SK-N-MC (cell line): ENCODE measurements around the gene ALS2CL.
"Not testable (repeated sequence)": the region's sequence is repeated elsewhere in the genome, so short reads cannot be mapped to it uniquely, and the experiment has no call there.

ENCODE experiments used
- DNase-seq: peaks from one replicate; pipeline ENCODE4 v3.0.0-alpha.2; 2011; ENCODE audit warnings: low read depth, low spot score
- H3K27ac ChIP-seq: fragments of 200-600 bp; sonication (generic); 2 replicates; pipeline ENCODE4 v1.5.1; 2016; ENCODE audit warnings: mixed run types
- H3K36me3 ChIP-seq: fragments of 200-600 bp; sonication (generic); 2 replicates; pipeline ENCODE4 v1.6.1; 2017; ENCODE audit warnings: antibody characterized with exemption, low read length, mixed read lengths; ENCODE audit not compliant: insufficient read depth
- H3K4me3 ChIP-seq: fragments of 200-600 bp; sonication (generic); 2 replicates; pipeline ENCODE4 v1.5.1; 2016
- H3K9ac ChIP-seq: fragments of 200-600 bp; sonication (generic); 2 replicates; pipeline ENCODE4 v1.8.0; 2017; ENCODE audit warnings: mixed run types, mixed read lengths; ENCODE audit not compliant: insufficient read length
- H3K9me3 ChIP-seq: fragments of 200-600 bp; sonication (generic); 2 replicates; pipeline ENCODE4 v1.6.1; 2017; ENCODE audit warnings: low read depth, mild to moderate bottlenecking, antibody characterized with exemption, low read length, moderate library complexity, mixed read lengths
- EZH2 ChIP-seq: fragments of 200-600 bp; sonication (generic); IDR thresholded peaks from one replicate; pipeline ENCODE4 v1.6.1; 2017; ENCODE audit warnings: antibody characterized with exemption
- FOXP2 ChIP-seq: optimal IDR thresholded peaks from 2 replicates; pipeline ENCODE3; 2011; ENCODE audit warnings: mild to moderate bottlenecking, moderate library complexity; ENCODE audit not compliant: insufficient read depth; ENCODE audit errors: extremely low read length, control extremely low read depth
- POLR2AphosphoS5 ChIP-seq: IDR thresholded peaks from 2 replicates; pipeline ENCODE4 v1.6.1; 2012; ENCODE audit warnings: mild to moderate bottlenecking, low read depth, low read length, borderline replicate concordance

The ALS2CL gene, protein sequence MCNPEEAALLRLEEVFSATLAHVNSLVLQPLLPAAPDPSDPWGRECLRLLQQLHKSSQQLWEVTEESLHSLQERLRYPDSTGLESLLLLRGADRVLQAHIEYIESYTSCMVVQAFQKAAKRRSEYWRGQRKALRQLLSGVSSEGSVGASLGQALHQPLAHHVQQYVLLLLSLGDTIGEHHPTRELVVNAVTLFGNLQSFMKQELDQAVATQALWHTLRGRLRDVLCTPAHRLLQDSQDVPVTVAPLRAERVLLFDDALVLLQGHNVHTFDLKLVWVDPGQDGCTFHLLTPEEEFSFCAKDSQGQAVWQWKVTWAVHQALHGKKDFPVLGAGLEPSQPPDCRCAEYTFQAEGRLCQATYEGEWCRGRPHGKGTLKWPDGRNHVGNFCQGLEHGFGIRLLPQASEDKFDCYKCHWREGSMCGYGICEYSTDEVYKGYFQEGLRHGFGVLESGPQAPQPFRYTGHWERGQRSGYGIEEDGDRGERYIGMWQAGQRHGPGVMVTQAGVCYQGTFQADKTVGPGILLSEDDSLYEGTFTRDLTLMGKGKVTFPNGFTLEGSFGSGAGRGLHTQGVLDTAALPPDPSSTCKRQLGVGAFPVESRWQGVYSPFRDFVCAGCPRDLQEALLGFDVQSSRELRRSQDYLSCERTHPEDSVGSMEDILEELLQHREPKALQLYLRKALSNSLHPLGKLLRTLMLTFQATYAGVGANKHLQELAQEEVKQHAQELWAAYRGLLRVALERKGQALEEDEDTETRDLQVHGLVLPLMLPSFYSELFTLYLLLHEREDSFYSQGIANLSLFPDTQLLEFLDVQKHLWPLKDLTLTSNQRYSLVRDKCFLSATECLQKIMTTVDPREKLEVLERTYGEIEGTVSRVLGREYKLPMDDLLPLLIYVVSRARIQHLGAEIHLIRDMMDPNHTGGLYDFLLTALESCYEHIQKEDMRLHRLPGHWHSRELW

GRCh38 chr3:46693038-46693891 is at the start of gene ALS2CL:
Gene ALS2CL, minus strand, starts transcription at chr3:46693679. Its CDS starts 4,239 bp downstream, at chr3:46689440.
- Histone ChIP-seq H3K9ac (no peak within 1 kb of the TSS), H3K36me3 (no peaks in the 10 kb centered on the region), H3K9me3 (no peaks in the 10 kb centered on the region), H3K27ac (no peak within 1 kb of the TSS), H3K4me3 (peak within 1 kb of the TSS; percentile 73)
- TF ChIP-seq FOXP2 = no peak
- TF ChIP-seq POLR2AphosphoS5 = no peak
- TF ChIP-seq EZH2 = no peak
- DNase-seq = no peak

DNA sequence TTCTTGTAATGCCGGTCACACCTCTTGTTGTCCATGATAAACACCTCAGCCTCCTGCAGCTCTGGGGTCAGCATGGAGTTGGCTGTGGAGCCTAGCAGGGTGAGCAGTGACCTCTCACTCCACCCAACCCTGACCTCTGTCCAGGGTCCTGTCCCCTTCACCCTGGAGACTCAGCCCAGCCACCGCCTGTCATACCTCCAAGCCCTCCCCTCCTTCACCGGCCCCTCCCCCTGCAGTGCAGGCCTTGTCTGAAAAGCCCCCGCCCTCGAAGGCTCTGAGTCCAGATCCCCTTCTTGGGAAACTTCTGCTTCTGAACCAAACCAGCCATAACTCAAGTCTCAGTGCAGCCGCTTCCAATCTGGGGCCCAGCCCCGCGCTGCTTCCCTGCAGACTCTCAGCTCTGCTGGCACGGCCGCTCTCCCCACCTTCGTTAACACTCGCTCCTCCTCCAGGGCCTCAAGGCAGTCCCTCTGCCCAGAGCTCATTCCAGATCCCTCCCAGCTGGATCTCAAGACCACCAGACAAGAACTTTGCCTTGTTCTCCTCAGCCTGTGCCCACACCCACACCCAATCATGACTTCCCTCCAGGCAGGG is 49.6 kb upstream of the ALS2CL start:
- no peak for DNase-seq
- Histone ChIP-seq H3K9me3 (no peaks in the 10 kb centered on the region), H3K4me3 (no peak overlapping the region), H3K36me3 (no peaks in the 10 kb centered on the region), H3K9ac (no peak overlapping the region), H3K27ac (no peak overlapping the region)
- TF ChIP-seq EZH2 (no peak), FOXP2 (no peak), POLR2AphosphoS5 (no peak)

GRCh38 chr3:46739565-46739964 is 46.1 kb upstream of the ALS2CL start:
- DNase-seq, H3K4me3 ChIP-seq, H3K36me3 ChIP-seq, H3K27ac ChIP-seq, H3K9me3 ChIP-seq, H3K9ac ChIP-seq: not testable (repeated sequence)

DNA sequence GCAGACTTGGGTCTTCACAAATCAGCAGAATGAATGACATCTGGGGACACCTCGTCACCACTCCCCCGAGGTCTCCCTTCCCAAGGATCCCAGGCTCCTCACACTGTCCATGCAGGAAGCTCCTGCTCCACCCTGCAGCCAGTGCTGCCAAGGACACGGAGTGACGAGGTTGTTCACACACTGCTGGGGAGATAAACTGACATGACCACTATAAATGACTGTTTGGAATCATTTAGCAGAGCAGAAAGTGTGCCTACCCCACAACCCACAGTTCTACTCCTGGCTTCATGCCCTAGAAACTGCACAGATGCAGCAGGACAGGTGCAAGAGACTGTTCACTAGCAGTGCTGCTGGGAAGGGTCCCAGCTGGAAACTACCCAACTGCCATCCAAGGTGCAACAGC is 43.9 kb upstream of the ALS2CL start:
- no peak overlapping the region for H3K27ac ChIP-seq
- no peak for DNase-seq
- no peak overlapping the region for H3K9ac ChIP-seq
- no peak for TF ChIP-seq POLR2AphosphoS5
- no peak for TF ChIP-seq EZH2
- TF ChIP-seq FOXP2 = no peak
- no peak overlapping the region for H3K4me3 ChIP-seq
- H3K36me3 ChIP-seq = no peaks in the 10 kb centered on the region
- no peaks in the 10 kb centered on the region for H3K9me3 ChIP-seq

DNA sequence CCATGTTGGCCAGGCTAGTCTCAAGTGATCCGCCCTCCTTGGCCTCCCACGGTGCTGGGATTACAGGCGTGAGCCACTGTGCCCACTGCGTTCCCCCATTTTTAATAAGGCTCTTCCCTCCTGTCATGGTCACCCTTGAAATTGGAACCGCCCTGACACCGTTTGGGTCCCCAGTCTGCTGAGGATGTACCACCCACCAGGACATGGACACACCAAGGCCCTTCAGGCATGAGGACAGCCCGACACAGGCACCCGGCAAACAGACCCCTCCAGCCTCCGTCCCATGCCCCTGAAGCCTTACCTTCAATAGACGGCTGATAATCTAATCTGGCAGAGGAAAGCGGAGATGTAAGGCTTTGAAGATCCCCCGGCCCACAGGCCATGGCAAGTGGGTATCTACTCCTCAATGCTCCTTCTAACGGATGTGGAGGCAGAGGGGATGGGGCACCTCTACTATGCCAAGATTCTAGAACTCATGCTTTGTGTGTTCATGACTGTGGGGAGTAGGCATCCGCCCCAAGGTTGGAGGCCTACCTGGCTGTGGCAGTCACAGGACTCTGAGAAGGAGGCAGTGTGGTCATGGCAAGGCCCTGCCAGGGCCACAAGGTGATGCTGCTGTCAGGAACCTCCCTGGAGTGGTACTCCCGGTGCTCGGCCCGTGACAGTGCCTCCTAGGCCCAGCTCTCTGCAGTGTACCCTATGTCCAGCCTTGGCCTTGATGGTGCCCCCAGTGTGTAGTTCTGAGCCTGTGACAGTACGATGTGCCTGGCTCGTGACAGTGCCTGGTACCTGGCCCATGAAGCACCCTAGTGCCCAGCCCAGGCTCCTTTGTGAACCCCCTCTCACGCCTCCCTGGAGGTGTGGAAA is 42.8 kb upstream of the ALS2CL start:
- Histone ChIP-seq H3K9me3 (no peaks in the 10 kb centered on the region), H3K9ac (no peak overlapping the region), H3K27ac (no peak overlapping the region), H3K4me3 (no peak overlapping the region), H3K36me3 (no peaks in the 10 kb centered on the region)
- no peak for TF ChIP-seq EZH2
- no peak for TF ChIP-seq POLR2AphosphoS5
- TF ChIP-seq FOXP2 = no peak
- no peak for DNase-seq

DNA sequence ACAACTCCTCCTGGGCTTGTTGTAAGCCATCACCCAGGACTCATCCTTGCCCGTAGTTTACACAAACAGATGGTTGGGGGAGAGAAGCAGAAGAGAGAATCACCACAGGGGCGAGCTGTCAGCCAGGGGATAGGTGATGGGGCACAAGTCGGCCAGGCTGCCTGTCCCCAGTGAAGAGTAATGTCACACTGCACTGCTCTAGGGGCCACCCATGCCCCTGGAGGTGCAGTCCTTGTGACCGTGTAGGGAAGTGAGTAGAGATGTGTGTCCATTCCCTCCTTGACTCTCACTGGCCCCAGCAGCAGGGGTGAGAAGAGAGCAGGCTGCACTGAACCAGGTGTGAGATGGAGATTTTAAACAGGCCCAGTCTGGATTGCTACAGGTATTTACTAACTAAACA is 41.3 kb upstream of the ALS2CL start:
- TF ChIP-seq EZH2 = no peak
- TF ChIP-seq FOXP2 = no peak
- TF ChIP-seq POLR2AphosphoS5 = no peak
- no peak overlapping the region for H3K9ac ChIP-seq
- H3K36me3 ChIP-seq = no peaks in the 10 kb centered on the region
- no peak overlapping the region for H3K27ac ChIP-seq
- no peak for DNase-seq
- no peak overlapping the region for H3K4me3 ChIP-seq
- no peaks in the 10 kb centered on the region for H3K9me3 ChIP-seq

GRCh38 chr3:46733026-46733800 is 39.7 kb upstream of the ALS2CL start:
- no peak overlapping the region for H3K4me3 ChIP-seq
- TF ChIP-seq FOXP2 (no peak), EZH2 (no peak), POLR2AphosphoS5 (no peak)
- H3K9ac ChIP-seq = no peak overlapping the region
- no peak for DNase-seq
- H3K9me3 ChIP-seq = no peaks in the 10 kb centered on the region
- no peaks in the 10 kb centered on the region for H3K36me3 ChIP-seq
- no peak overlapping the region for H3K27ac ChIP-seq
